Fibroblast of the conjunctiva (primary cell): ENCODE data around the gene METTL9.
"Not testable (repeated sequence)": the region's sequence is repeated elsewhere in the genome, so short reads cannot be mapped to it uniquely, and the experiment has no call there.

ENCODE experiments used
- DNase-seq: peaks from one replicate; pipeline ENCODE4 v3.0.0-alpha.2; 2010; ENCODE audit warnings: low read depth

Gene METTL9

GRCh38 chr16:21599122-21600030 lies at the start of gene METTL9:
Gene METTL9, plus strand, starts transcription at chr16:21599577. Its CDS starts 157 bp downstream, at chr16:21599734.
- DNase-seq, result peak; percentile 91

GRCh38 chr16:21549975-21550374 lies 49.4 kb upstream of the METTL9 start:
- not testable (repeated sequence) for DNase-seq

GRCh38 chr16:21550435-21550834 lies 48.9 kb upstream of the METTL9 start:
- DNase-seq, result not testable (repeated sequence)

DNA sequence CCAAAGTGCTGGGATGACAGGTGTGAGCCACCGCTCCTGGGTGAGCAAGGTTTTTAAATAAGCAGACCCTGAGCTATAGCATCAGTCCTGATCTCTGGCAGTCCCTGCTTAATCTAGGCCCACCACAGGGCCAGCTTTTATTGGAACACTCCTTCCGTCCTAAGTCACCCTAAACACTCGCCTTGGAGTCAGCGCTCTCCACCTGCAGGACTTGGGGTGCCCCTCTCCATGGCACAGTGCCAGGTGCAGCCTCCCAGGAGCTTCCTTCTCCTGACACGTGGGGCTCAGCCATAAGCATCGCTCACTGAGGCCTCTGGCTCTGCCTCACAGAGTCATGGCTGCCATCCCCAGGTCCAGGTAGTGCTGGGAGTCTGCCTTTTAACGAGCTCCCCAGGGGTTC lies 48.3 kb upstream of the METTL9 start:
- not testable (repeated sequence) for DNase-seq

GRCh38 chr16:21551600-21551999 lies 47.8 kb upstream of the METTL9 start:
- DNase-seq, result not testable (repeated sequence)

- DNase-seq, result not testable (repeated sequence)
Measured at GRCh38 chr16:21553481-21554296, 45.7 kb upstream of the METTL9 start.

DNA sequence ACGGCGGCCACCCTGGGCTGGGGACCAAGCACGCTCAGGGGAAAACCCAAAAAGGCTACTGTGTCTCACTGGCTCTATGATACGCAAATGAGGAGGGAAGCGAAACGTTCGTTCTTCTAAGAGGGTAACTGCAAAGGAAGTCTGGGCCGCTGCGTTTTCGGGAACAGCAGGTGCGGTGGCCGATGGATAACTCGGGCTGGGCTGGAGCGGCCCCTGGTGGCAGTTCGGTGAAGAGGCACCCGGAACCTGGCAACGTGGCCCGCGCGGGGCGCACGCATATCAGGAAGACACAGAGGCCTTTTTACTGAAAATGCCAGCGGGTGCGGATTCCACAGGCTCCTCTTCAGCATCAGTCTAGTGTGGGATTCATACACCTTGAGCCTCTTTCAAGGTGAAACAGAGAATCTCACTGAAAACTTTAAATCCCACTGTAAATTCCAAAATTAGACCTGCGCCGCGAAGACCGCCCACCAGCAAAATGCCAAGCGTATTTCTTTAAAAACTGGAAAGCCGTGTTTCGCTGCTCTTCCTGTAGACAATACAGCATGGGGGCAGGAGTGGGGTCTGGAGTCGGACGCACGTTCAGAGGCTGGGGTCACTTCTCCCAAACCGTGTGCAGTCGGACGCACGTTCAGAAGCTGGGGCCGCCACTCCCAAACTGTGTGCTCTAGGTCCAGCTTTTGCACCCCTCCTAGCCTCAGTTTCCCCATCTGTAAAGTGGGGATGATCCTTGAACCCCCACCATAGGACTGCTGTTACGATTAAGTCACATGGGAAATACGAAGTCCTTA lies 44.4 kb upstream of the METTL9 start:
- peak; percentile 51 for DNase-seq

DNA sequence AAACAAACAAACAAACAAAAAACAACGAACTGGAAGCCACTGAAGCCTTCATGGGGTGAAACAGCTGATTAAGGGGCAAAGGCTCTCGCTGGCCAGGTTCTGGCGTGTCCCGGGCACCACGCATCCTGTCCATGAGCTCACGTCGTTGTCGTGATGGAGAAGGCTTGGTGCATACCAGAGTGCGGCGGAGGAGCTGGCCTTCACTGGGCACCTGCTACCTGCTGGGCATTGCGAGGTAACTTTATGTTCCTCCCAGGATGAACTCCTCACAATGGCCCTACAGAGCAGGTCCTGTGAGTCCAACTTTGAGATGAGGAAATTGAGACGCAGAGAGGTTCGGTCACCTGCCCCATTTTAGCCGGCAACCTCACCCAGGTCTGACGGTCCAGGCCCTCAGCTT lies 43.8 kb upstream of the METTL9 start:
- not testable (repeated sequence) for DNase-seq

GRCh38 chr16:21556026-21556595 lies 43.3 kb upstream of the METTL9 start:
- DNase-seq, result not testable (repeated sequence)

- peak; percentile 40 for DNase-seq
Measured at GRCh38 chr16:21556651-21557241, 42.6 kb upstream of the METTL9 start.

DNA sequence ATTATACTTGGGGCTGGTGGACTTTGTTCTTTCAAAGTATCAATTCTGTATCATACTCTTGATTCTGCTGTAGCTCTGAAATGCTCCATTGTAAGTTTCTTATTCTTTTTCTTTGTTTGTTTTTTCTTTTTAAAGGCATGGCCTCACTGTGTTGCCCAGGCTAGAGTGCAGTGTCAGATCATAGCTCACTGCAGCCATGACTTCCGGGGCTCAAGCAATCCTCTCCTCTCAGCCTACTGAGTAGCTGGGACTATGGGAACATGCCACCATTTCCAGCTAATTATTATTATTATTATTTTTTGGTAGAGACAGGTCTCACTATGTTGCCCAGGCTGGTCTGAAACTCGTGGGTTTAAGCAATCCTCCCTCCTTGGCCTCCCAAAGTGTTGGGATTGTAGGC lies 38.9 kb upstream of the METTL9 start:
- no peak for DNase-seq

DNA sequence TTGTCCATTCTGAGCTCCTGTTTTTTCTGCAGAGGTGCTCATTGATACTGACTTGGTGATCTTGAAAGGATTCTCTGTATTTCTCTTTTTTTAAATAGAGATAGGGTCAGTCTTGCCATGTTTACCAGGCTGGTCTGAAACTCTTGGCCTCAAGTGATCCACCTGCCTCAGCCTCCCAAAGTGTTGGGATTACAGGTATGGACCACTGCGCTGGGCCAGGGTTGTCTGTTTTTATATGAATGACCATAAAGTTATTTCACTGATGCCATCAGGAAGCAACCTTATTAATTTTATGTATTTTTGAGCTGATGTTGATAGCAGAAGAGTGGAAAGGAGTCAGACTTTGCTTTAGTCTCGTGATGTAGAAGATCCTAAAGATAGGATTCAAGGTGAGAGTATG lies 35.7 kb upstream of the METTL9 start:
- no peak for DNase-seq

GRCh38 chr16:21564367-21564766 lies 35.0 kb upstream of the METTL9 start:
- not testable (repeated sequence) for DNase-seq

DNA sequence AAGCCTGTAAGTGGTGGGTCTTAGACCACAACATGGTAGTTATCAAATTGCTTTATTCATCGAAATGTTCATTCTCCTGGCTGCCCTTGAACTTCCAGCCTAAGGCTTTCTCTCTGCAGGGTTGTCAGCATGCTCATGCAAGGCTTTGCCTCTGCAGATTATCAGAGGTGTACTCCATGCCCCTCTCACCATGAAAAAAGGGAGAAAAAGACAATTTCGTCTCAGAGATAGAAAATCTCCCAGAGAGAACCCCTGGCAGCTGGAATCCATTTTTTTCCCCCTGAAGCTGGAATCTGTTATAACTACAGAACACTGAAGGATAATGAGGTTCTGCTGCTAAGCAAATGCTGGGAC lies 33.9 kb upstream of the METTL9 start:
- no peak for DNase-seq

DNA sequence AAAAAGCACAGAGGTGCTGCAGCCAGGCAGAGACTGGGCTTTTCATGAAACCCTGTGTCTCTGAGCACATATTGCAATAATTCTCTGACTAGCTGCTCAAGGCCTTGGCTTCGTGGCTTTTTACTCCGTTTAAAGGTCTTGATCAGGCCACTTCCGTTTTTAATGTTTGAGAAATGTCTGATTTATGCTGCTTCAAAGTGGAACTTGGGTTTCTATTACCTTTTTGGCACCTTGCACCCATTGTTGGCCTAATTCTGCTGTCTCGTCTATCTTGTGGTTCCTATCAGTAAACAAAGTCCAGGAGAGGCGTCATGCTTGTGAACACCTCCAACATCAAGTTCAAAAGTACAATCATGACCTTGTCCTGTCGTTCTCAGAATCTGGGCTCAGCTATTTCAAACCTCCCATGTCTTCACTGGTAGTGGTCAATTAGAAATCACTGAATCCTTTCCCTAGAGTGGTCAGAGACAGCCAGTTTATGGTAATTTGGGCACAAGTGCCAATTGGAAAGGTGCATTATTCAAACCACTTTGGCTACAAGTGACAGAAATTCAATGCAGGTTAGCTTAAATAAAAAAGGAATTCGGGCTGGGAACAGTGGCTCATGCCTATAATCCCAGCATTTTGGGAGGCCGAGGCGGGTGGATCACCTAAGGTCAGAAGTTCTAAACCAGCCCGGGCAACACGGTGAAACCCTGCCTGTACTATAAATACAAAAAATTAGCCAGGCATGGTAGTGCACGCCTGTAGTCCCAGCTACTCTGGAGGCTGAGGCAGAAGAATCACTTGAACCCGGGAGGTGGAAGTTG lies 33.3 kb upstream of the METTL9 start:
- DNase-seq, result no peak

GRCh38 chr16:21566891-21567414 lies 32.4 kb upstream of the METTL9 start:
- no peak for DNase-seq

DNA sequence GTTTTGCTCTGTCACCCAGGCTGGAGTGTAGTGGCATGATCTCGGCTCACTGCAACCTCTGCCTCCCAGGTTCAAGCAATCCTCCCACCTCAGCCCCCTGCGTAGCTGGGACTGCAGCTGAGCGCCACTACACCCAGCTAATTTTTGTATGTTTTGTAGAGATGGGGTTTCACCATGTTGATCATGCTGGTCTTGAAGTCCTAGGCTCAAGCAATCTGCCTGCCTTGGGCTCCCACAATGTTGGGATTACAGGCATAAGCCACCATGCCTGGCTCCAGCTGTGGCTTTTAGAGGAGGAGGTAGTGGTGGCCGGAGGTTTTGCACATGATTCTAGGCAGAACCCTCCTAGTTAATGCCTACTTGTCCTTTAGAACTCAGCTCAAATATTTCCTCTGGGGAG lies 31.9 kb upstream of the METTL9 start:
- DNase-seq, result not testable (repeated sequence)

GRCh38 chr16:21568502-21569189 lies 30.7 kb upstream of the METTL9 start:
- no peak for DNase-seq

DNA sequence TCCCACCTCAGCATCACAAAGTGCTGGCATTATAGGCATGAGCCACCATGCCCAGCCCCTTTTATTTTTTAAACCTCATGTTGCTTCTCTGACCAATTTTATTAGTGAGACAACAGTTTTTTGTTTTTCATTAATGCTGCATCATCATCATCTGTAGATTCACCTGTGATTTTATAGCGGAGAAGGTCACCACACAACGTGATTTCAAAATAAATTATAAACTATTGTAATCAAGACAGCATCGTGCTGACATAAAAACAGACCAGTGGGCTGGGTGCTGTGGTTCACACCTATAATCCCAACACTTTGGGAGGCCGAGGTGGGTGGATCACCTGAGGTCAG lies 28.7 kb upstream of the METTL9 start:
- DNase-seq, result no peak

DNA sequence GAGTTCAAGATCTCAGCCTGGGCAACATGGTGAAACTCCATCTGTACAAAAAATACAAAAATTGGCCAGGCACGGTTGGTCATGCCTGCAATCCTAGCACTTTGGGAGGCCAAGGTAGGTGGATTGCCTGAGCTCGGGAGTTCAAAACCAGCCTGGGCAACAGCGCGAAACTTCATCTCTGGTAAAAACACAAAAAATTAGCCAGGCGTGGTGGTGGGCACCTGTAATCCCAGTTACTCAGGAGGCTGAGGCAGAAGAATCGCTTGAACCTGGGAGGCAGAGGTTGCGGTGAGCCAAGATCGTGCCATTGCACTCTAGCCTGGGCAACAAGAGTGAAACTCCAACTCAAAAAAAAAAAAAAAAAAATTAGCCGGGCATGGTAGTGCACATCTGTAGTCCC lies 25.9 kb upstream of the METTL9 start:
- not testable (repeated sequence) for DNase-seq
